ENCODE results near the gene LCP1.

The LCP1 gene

DNA sequence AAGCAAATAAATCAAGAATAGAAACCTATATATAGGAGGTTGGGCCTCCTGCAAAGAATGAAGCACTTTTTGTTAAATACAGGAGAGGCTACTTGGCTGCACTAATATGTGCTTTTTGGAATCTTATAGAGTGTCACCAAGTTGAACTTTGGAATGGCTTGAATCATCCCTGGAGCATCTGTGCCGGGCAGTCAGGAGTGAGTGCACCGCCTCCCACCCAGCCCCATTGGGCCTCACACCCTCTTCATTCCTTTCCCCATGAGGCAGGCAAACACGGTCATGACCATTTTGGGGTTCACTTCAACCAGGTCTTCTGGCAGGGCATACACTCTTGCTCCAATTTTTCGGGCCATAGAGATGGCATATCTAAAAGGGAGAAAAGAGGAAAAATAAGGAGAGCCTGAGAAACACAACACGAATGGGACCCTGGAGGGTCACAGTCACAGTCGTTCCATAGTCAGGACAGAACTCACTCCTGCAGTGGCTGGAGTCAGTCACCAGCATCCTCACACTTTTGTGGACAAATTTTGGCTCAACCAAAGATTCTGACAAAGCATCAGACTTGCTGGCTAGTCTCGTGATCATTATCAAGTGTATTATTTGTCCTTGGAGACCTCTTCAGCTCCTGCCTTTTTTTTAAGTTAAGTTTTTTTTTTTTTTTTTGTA, 54.5 kb downstream of the LCP1 start:
- H3K79me2 ChIP-seq (ENCODE audit: control insufficient read depth, insufficient read depth, low read length, unreplicated experiment): no peaks in the 10 kb centered on the region

DNA sequence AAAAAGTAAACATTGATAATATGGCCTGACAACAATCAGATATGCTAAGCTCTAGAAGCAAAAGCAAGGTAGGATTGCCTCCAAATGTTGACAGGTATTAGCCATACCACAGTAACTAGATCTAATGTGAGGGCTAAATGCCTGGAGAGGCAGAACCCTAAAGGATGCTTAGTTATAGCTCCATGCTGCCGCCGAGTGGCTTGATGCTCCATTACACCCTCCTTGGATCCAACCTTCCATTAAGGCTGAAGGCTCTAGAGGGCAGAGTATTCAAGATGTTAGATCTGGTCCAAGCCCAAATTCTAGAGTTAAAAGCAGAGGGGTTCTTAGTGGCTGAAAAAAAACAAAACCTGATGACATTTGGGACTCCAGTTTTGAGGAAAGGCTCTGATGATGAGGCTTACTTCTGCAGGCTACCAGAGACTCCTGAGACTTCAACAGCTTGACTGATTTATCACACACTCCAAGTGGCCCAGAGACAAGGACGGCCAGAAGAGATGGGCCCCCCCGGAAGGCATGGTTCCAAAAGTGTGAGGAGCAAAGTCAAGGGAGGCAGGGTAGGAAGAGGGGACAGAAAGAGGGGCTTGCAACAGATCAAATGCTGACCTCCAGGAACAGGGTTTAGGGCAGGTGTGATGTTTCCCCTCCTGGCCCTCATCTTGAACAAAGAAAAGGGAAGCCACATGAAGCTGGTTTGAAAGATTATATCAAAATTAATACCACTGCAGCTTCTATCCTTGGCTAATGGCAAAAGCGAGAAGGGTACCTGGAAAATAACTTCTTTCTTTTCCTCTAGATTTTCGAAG, 55.2 kb downstream of the LCP1 start:
- Histone ChIP-seq H2AFZ (ENCODE audit: low read length, unreplicated experiment) (no peak overlapping the region), H3K4me1 (ENCODE audit: control insufficient read depth, insufficient read depth, low read length, unreplicated experiment) (no peaks in the 10 kb centered on the region), H3K79me2 (ENCODE audit: control insufficient read depth, insufficient read depth, low read length, unreplicated experiment) (no peaks in the 10 kb centered on the region), H3K36me3 (ENCODE audit: insufficient read depth, low read length) (no peaks in the 10 kb centered on the region), H3K27me3 (ENCODE audit: insufficient read depth, low read length) (0 out of 2 replicates have a peak, but pooled peaks cover 10% of the 10 kb centered on the region), H3K4me3 (ENCODE audit: low read depth, low read length) (no peak overlapping the region), H3K27ac (ENCODE audit: low read depth, low read length) (no peak overlapping the region)

More for the DNA sequence above, 54.5 kb downstream of the LCP1 start:
- no peaks in the 10 kb centered on the region for H3K36me3 ChIP-seq (ENCODE audit: insufficient read depth, low read length)
- 0 out of 2 replicates have a peak, but pooled peaks cover 10% of the 10 kb centered on the region for H3K27me3 ChIP-seq (ENCODE audit: insufficient read depth, low read length)
- no peak overlapping the region for H3K4me3 ChIP-seq (ENCODE audit: low read depth, low read length)
- H3K27ac ChIP-seq (ENCODE audit: low read depth, low read length): no peak overlapping the region
- H2AFZ ChIP-seq (ENCODE audit: low read length, unreplicated experiment): no peak overlapping the region
- H3K4me1 ChIP-seq (ENCODE audit: control insufficient read depth, insufficient read depth, low read length, unreplicated experiment): no peaks in the 10 kb centered on the region

DNA sequence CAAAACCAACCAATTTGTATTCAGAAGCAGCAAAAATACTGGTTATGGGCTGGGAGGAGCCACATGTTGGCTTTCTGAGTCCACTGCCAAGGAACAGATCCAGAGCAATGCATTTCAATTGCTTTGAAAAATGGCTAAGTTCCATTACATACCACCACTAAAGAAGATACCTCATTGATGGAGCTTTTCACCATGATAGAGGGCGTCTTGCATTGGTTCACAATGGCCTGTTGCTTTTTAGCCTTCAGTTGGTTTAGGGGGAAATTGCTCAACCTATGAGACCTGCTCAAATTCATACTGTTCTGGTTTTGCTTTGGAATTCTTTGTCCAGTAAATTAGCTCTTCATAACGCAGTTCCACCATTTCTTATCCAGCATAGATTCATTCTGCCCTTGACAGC, 55.9 kb downstream of the LCP1 start:
- no peak overlapping the region for H2AFZ ChIP-seq (ENCODE audit: low read length, unreplicated experiment)
- no peaks in the 10 kb centered on the region for H3K4me1 ChIP-seq (ENCODE audit: control insufficient read depth, insufficient read depth, low read length, unreplicated experiment)
- no peaks in the 10 kb centered on the region for H3K36me3 ChIP-seq (ENCODE audit: insufficient read depth, low read length)
- no peak overlapping the region for H3K27ac ChIP-seq (ENCODE audit: low read depth, low read length)
- H3K79me2 ChIP-seq (ENCODE audit: control insufficient read depth, insufficient read depth, low read length, unreplicated experiment): no peaks in the 10 kb centered on the region
- 0 out of 2 replicates have a peak, but pooled peaks cover 10% of the 10 kb centered on the region for H3K27me3 ChIP-seq (ENCODE audit: insufficient read depth, low read length)
- H3K4me3 ChIP-seq (ENCODE audit: low read depth, low read length): no peak overlapping the region

DNA sequence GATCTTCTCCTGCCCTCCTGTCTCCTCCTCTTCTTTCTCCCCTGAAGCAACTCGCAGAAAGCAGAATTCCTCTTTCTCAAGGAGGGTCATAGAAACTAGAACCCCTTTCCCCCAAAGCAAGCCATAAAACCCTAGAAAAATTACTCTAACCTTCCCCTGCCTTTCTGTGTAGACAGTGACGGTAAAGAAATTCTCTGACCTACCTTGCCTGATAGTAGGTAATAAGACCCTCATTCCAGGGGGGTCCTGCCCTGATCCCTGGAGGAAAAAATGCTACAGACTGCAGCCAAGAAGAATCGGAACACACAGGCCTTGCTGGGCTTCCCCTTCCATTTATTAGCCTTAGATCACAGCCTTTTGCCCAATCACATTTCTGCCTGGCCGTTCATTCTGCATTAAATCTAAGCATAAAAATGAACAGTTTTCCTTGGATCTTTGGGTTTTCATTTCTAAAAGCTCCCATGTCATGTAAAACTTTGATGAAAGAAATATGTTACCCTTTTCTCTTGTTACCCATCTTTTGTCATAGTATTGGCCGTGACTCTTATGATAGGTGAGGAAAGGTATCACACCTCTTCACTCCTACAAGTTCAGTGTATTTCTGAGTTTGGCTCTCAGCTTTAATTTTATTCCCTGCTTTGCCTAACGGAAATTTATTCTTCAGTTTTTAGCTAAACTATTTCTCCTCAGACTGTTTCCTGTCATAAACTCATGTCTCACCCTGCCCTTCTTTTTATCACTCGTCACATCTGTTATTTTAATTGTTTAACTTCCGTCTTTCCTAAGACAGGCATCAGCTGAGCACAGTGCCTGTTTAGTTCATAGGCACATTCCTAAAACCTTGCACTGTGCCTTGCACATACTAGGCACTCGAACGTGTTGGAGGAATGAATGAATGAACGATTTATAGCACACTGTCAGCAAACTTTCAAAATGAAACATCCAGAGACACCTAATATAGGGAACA, 56.7 kb downstream of the LCP1 start:
- Histone ChIP-seq H3K27ac (ENCODE audit: low read depth, low read length) (no peak overlapping the region), H3K36me3 (ENCODE audit: insufficient read depth, low read length) (no peaks in the 10 kb centered on the region)

DNA sequence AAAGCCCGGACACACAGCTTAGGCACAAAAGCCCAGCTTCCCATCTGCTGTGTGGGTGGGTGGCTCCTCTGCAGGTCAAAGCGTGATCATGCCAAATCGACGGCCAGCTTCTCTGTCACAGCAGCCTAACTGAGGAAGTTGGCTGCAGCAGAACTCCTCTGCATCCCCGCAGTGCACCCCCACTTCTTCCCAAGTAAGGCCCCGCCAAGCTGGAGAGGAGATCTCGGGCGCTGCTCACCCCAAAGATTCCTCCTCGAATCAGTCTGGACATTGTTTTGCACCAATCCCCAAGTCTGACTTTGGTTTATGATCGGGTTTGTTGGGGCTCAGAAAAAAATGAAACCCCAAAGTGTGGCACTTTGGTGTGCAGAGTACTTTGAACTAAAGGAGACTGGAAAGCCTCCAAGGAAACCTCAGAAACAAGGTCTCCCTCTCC, 57.4 kb downstream of the LCP1 start:
- Histone ChIP-seq H2AFZ (ENCODE audit: low read length, unreplicated experiment) (no peak overlapping the region), H3K4me1 (ENCODE audit: control insufficient read depth, insufficient read depth, low read length, unreplicated experiment) (peaks cover 12% of the 10 kb centered on the region), H3K27me3 (ENCODE audit: insufficient read depth, low read length) (0 out of 2 replicates have a peak, but pooled peaks cover 2% of the 10 kb centered on the region), H3K27ac (ENCODE audit: low read depth, low read length) (no peak overlapping the region), H3K36me3 (ENCODE audit: insufficient read depth, low read length) (no peaks in the 10 kb centered on the region), H3K79me2 (ENCODE audit: control insufficient read depth, insufficient read depth, low read length, unreplicated experiment) (no peaks in the 10 kb centered on the region), H3K4me3 (ENCODE audit: low read depth, low read length) (no peak overlapping the region)

More for the DNA sequence above, 56.7 kb downstream of the LCP1 start:
- Histone ChIP-seq H3K79me2 (ENCODE audit: control insufficient read depth, insufficient read depth, low read length, unreplicated experiment) (no peaks in the 10 kb centered on the region), H2AFZ (ENCODE audit: low read length, unreplicated experiment) (no peak overlapping the region), H3K27me3 (ENCODE audit: insufficient read depth, low read length) (0 out of 2 replicates have a peak, but pooled peaks cover 9% of the 10 kb centered on the region), H3K4me1 (ENCODE audit: control insufficient read depth, insufficient read depth, low read length, unreplicated experiment) (peaks cover 7% of the 10 kb centered on the region), H3K4me3 (ENCODE audit: low read depth, low read length) (no peak overlapping the region)

DNA sequence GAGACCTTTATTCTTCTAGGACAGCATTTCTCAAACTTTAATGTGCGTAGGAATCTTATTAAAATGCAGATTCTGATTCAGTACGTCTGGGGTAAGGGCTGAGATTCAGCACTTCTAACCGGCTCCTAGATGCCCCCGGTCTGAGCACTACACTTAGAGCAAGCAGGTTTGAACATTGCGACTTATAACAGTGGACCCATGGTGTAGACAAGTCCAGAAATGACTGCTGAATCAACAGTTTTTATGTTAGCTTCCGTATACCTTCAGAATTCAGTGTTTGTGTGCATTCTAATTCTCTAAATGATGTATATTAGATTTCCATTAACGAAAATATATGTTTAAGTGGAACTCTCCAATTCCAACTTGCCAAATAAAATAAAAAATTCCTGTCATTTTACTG, 59.7 kb downstream of the LCP1 start:
- Histone ChIP-seq H3K4me1 (ENCODE audit: control insufficient read depth, insufficient read depth, low read length, unreplicated experiment) (peaks cover 12% of the 10 kb centered on the region), H3K79me2 (ENCODE audit: control insufficient read depth, insufficient read depth, low read length, unreplicated experiment) (no peaks in the 10 kb centered on the region), H2AFZ (ENCODE audit: low read length, unreplicated experiment) (no peak overlapping the region), H3K36me3 (ENCODE audit: insufficient read depth, low read length) (no peaks in the 10 kb centered on the region), H3K27ac (ENCODE audit: low read depth, low read length) (no peak overlapping the region), H3K27me3 (ENCODE audit: insufficient read depth, low read length) (no peaks in the 10 kb centered on the region), H3K4me3 (ENCODE audit: low read depth, low read length) (no peak overlapping the region)

DNA sequence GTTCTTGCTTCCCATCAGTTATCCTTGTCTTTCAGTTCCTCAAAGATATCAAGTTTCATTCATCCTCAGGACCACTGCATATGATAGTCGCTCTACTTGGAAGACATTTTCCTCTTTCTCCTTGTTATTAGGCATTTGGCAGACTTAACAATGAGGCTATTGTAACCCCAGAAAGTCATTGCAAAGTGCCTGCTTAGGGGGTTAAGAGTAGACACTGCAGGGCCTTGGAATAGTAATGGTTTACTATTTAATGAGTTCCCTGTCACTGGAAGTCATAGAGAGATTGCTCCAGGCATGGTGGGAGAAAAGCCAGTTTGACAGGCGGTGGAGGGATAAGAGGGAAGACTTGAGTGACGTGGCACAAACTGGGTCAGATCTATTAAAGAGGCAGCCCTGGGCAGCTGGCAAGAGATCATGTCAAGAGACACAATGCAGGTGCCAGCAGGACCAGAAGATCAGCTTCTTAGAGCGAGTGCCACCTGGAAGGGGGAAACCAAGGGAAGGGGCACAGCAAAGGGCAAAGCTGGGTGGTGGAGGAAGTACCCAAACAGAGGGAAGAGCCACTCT, 60.3 kb downstream of the LCP1 start:
- Histone ChIP-seq H3K4me3 (ENCODE audit: low read depth, low read length) (no peak overlapping the region), H3K79me2 (ENCODE audit: control insufficient read depth, insufficient read depth, low read length, unreplicated experiment) (no peaks in the 10 kb centered on the region), H2AFZ (ENCODE audit: low read length, unreplicated experiment) (no peak overlapping the region), H3K36me3 (ENCODE audit: insufficient read depth, low read length) (no peaks in the 10 kb centered on the region), H3K27ac (ENCODE audit: low read depth, low read length) (no peak overlapping the region), H3K4me1 (ENCODE audit: control insufficient read depth, insufficient read depth, low read length, unreplicated experiment) (peaks cover 12% of the 10 kb centered on the region), H3K27me3 (ENCODE audit: insufficient read depth, low read length) (no peaks in the 10 kb centered on the region)

DNA sequence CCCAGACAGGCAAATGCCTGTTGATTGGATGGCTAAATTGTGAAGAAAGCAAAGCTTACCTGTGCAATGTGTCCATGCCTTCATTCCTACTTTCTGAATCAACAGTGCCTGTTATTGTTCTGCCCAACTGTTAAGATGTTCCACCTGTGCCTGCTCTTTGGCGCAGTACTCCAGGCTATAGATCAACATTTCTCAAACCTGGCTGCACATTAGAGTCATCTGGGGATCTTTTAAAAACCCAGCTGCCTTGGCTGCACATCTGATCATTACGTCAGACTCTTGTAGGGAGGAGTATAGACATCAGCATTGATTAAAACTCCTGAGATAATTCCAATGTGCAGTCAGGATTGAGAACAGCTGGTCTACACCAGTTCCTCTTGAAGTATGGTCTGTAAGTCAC, 60.9 kb downstream of the LCP1 start:
- Histone ChIP-seq H3K27ac (ENCODE audit: low read depth, low read length) (no peak overlapping the region), H3K36me3 (ENCODE audit: insufficient read depth, low read length) (no peaks in the 10 kb centered on the region), H2AFZ (ENCODE audit: low read length, unreplicated experiment) (no peak overlapping the region), H3K27me3 (ENCODE audit: insufficient read depth, low read length) (no peaks in the 10 kb centered on the region), H3K4me3 (ENCODE audit: low read depth, low read length) (no peak overlapping the region), H3K4me1 (ENCODE audit: control insufficient read depth, insufficient read depth, low read length, unreplicated experiment) (peaks cover 12% of the 10 kb centered on the region), H3K79me2 (ENCODE audit: control insufficient read depth, insufficient read depth, low read length, unreplicated experiment) (no peaks in the 10 kb centered on the region)

DNA sequence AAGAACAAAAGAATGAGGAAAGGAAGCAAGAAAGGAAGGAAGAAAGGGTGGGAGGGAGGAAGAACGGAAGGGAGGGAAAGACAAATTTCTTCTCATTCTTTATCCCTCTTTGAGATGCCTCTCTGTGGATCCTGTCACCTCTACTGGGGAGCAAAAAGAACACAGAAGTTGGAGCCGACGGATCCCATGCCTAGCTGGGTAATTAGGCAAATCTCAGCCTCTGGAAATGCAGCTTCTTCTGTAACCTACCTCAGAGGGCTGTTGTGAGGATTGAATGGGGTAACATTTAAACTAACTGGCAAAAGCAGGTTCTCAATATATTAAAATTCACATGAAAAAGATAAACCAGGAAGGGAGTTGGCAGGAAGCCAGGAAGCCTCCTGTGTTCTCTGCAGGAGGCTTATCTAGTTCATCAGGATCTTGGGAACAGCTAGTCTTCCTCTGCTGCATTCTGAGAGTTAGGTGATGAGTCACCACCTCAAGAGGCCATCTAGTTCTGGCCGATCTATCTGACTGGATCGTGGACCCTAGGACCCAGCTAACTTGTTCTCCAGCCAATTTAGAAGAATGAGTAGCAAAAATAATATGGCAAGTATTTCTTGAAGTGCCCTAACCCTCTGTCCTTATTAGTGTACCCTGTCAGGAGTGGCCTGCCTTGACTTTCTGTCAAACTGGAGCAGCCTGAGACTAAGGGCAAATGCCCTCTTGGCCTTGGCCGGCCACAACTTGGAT, 61.9 kb downstream of the LCP1 start:
- no peaks in the 10 kb centered on the region for H3K27me3 ChIP-seq (ENCODE audit: insufficient read depth, low read length)
- H2AFZ ChIP-seq (ENCODE audit: low read length, unreplicated experiment): no peak overlapping the region
- H3K27ac ChIP-seq (ENCODE audit: low read depth, low read length): no peak overlapping the region

More for the DNA sequence above, 61.9 kb downstream of the LCP1 start:
- Histone ChIP-seq H3K36me3 (ENCODE audit: insufficient read depth, low read length) (no peaks in the 10 kb centered on the region), H3K79me2 (ENCODE audit: control insufficient read depth, insufficient read depth, low read length, unreplicated experiment) (no peaks in the 10 kb centered on the region), H3K4me1 (ENCODE audit: control insufficient read depth, insufficient read depth, low read length, unreplicated experiment) (peaks cover 12% of the 10 kb centered on the region), H3K4me3 (ENCODE audit: low read depth, low read length) (no peak overlapping the region)

All from ACC112 (cell line).